NT2/D1 (cell line): ENCODE results near the gene KLK15.
A peak's percentile ranks its signal among the peaks of the same experiment; 100 is the strongest.

Experiments used
- DNase-seq: peaks from one replicate; pipeline ENCODE4 v3.0.0-alpha.2; 2011; ENCODE audit warnings: low read depth, low spot score
- H3K27me3 ChIP-seq: 2 replicates; pipeline ENCODE4 v1.6.0; 2011; ENCODE audit warnings: mild to moderate bottlenecking; ENCODE audit not compliant: insufficient read length, insufficient read depth
- H3K36me3 ChIP-seq: 2 replicates; pipeline ENCODE4 v1.6.1; 2011; ENCODE audit warnings: mild to moderate bottlenecking, low read length, mixed read lengths; ENCODE audit not compliant: insufficient read depth, insufficient read length
- H3K4me1 ChIP-seq: 2 replicates; pipeline ENCODE4 v1.5.1; 2011; ENCODE audit not compliant: insufficient read depth, insufficient read length
- H3K4me3 ChIP-seq: 2 replicates; pipeline ENCODE4 v1.5.1; 2011; ENCODE audit warnings: low read depth; ENCODE audit not compliant: insufficient read length
- H3K9ac ChIP-seq: 2 replicates; pipeline ENCODE4 v1.6.0; 2011; ENCODE audit warnings: low read depth; ENCODE audit not compliant: insufficient read length
- H3K9me3 ChIP-seq: 2 replicates; pipeline ENCODE4 v1.5.1; 2011; ENCODE audit warnings: mild to moderate bottlenecking, low read length; ENCODE audit not compliant: insufficient read depth
- SUZ12 ChIP-seq: IDR thresholded peaks from 2 replicates; pipeline ENCODE4 v1.6.1; 2011; ENCODE audit not compliant: insufficient read length, insufficient read depth; ENCODE audit errors: extremely low read depth
- YY1 ChIP-seq: IDR thresholded peaks from 2 replicates; pipeline ENCODE4 v1.6.1; 2011; ENCODE audit not compliant: insufficient read length, insufficient read depth
- ZNF274 ChIP-seq: IDR thresholded peaks from 2 replicates; pipeline ENCODE4 v1.6.1; 2011; ENCODE audit warnings: mild to moderate bottlenecking, low read depth, low read length

Gene KLK15

GRCh38 chr19:50826492-50827240, 6.7 kb downstream of the KLK15 start:
- no peak for TF ChIP-seq YY1
- TF ChIP-seq SUZ12 = no peak
- no peak for TF ChIP-seq ZNF274

GRCh38 chr19:50823389-50824042, 9.9 kb downstream of the KLK15 start, which contains the start of gene KLK1:
Gene KLK1, minus strand, starts transcription at chr19:50823787. Its CDS starts 39 bp downstream, at chr19:50823748.
- Histone ChIP-seq H3K4me3 (no peak within 1 kb of the TSS), H3K9me3 (no peaks in the 10 kb centered on the region), H3K36me3 (no peaks in the 10 kb centered on the region), H3K4me1 (peaks cover 8% of the 10 kb centered on the region), H3K27me3 (peaks cover 50% of the 10 kb centered on the region), H3K9ac (no peak within 1 kb of the TSS)
- TF ChIP-seq ZNF274 = no peak
- no peak for TF ChIP-seq YY1
- no peak for TF ChIP-seq SUZ12
- no peak for DNase-seq

More at GRCh38 chr19:50826492-50827240, 6.7 kb downstream of the KLK15 start:
- H3K9ac ChIP-seq = no peak overlapping the region
- H3K4me3 ChIP-seq = no peak overlapping the region
- no peaks in the 10 kb centered on the region for H3K9me3 ChIP-seq
- H3K27me3 ChIP-seq = peaks cover 19% of the 10 kb centered on the region
- H3K4me1 ChIP-seq = peaks cover 6% of the 10 kb centered on the region
- H3K36me3 ChIP-seq = no peaks in the 10 kb centered on the region
- no peak for DNase-seq

GRCh38 chr19:50822661-50823208, 10.6 kb downstream of the KLK15 start:
- Histone ChIP-seq H3K9ac (no peak overlapping the region), H3K4me3 (no peak overlapping the region), H3K4me1 (peaks cover 9% of the 10 kb centered on the region), H3K27me3 (peaks cover 52% of the 10 kb centered on the region), H3K36me3 (no peaks in the 10 kb centered on the region), H3K9me3 (no peaks in the 10 kb centered on the region)
- no peak for DNase-seq
- TF ChIP-seq ZNF274 = no peak
- no peak for TF ChIP-seq YY1
- no peak for TF ChIP-seq SUZ12

GRCh38 chr19:50821622-50822021, 11.8 kb downstream of the KLK15 start:
- no peak for DNase-seq
- H3K9me3 ChIP-seq = no peaks in the 10 kb centered on the region
- no peaks in the 10 kb centered on the region for H3K36me3 ChIP-seq
- H3K4me3 ChIP-seq = no peak overlapping the region
- no peak overlapping the region for H3K9ac ChIP-seq
- no peak for TF ChIP-seq ZNF274
- no peak for TF ChIP-seq SUZ12
- no peak for TF ChIP-seq YY1
- peaks cover 50% of the 10 kb centered on the region for H3K27me3 ChIP-seq
- peaks cover 9% of the 10 kb centered on the region for H3K4me1 ChIP-seq

GRCh38 chr19:50821248-50821612, 12.1 kb downstream of the KLK15 start:
- Histone ChIP-seq H3K4me1 (peaks cover 9% of the 10 kb centered on the region), H3K9ac (peak overlapping the region; percentile 32), H3K27me3 (peaks cover 50% of the 10 kb centered on the region), H3K9me3 (no peaks in the 10 kb centered on the region), H3K4me3 (no peak overlapping the region), H3K36me3 (no peaks in the 10 kb centered on the region)
- no peak for TF ChIP-seq ZNF274
- TF ChIP-seq YY1 = no peak
- TF ChIP-seq SUZ12 = no peak
- DNase-seq = no peak

- peaks cover 9% of the 10 kb centered on the region for H3K4me1 ChIP-seq
- no peak overlapping the region for H3K4me3 ChIP-seq
- H3K9ac ChIP-seq = peak overlapping the region; percentile 32
- H3K27me3 ChIP-seq = peaks cover 50% of the 10 kb centered on the region
- H3K36me3 ChIP-seq = no peaks in the 10 kb centered on the region
- no peak for TF ChIP-seq SUZ12
- no peak for TF ChIP-seq YY1
- DNase-seq = no peak
- no peaks in the 10 kb centered on the region for H3K9me3 ChIP-seq
These were observed 12.7 kb downstream of the KLK15 start for GRCh38 chr19:50820549-50821247.
